AG04450 (cell line): ENCODE results near the gene PRRC2A. TPM values are rescaled to one million over a fixed set of nuclear protein-coding genes. Genes with fewer than 3 reads are reported as not detected.

Experiments
- CTCF ChIA-PET: fragments of 300-600, 350-600 bp; formaldehyde crosslinking; extraction: SDS; loops from one replicate; lab custom pipeline; 2022; ENCODE audit warnings: antibody characterized with exemption, inconsistent platforms; lab: Charles Lee
- POLR2A ChIA-PET: fragments of 350-600 bp; formaldehyde crosslinking; extraction: SDS; loops from one replicate; lab custom pipeline; 2021; ENCODE audit warnings: antibody characterized with exemption, inconsistent platforms; lab: Yijun Ruan, JAX
- DNase-seq: peaks from one replicate; pipeline ENCODE4 v3.0.0-alpha.2; 2011; ENCODE audit warnings: low read depth, low spot score
- H3K27ac ChIP-seq: one replicate; pipeline ENCODE4 v1.5.1; 2012; ENCODE audit warnings: low read depth, low read length, control low read depth
- H3K27me3 ChIP-seq: one replicate; pipeline ENCODE4 v1.6.0; 2012; ENCODE audit warnings: low read length; ENCODE audit not compliant: control insufficient read depth, insufficient read depth
- H3K4me3 ChIP-seq: 2 replicates; pipeline ENCODE4 v1.5.1; 2011; ENCODE audit warnings: mild to moderate bottlenecking, low read depth, low read length, control low read depth
- H3K9me3 ChIP-seq: 2 replicates; pipeline ENCODE4 v1.5.1; 2012; ENCODE audit warnings: low read length; ENCODE audit not compliant: control insufficient read depth, insufficient read depth
- CTCF ChIP-seq: IDR thresholded peaks from 2 replicates; pipeline ENCODE4 v1.5.1; 2011; ENCODE audit warnings: low read depth, low read length, control low read depth, inconsistent platforms
- polyA plus RNA-seq: library from polyadenylated mRNA; depleted of rRNA; stranded (reverse); fragments of >200 nt; gene quantifications from 2 replicates; pipeline ENCODE4 v1.2.3, GENCODE V29; 2011

The PRRC2A gene
- polyA plus RNA-seq, 1 experiment = 24.8 TPM

- Histone ChIP-seq H3K27me3 (no peaks in the 10 kb centered on the region), H3K4me3 (peak within 1 kb of the TSS; percentile 94), H3K9me3 (no peaks in the 10 kb centered on the region; the same call in 1 of the 2 replicates), H3K27ac (peak within 1 kb of the TSS; percentile 78)
- CTCF ChIA-PET = interaction anchor here (0.6 kb wide), 2 partner anchors 52 to 120 kb away, joined by 4 to 6 read pairs; no protein-coding TSS in a partner anchor
- POLR2A ChIA-PET = interaction anchor here (0.8 to 1.3 kb wide), 5 partner anchors 8 to 167 kb away, joined by 3 to 20 read pairs (median 7); partner anchors contain the start of genes BAG6, HSPA1A, HSPA1B and HSPA1L
- no peak for DNase-seq
- TF ChIP-seq CTCF = no peak
Observed at GRCh38 chr6:31660381-31661261, 40.1 kb downstream of the PRRC2A start, which contains the start of gene C6orf47. Gene C6orf47, minus strand, starts transcription at chr6:31660778. Its CDS starts 831 bp downstream, at chr6:31659947.

- TF ChIP-seq CTCF = no peak
- Histone ChIP-seq H3K27me3 (no peaks in the 10 kb centered on the region), H3K27ac (peak overlapping the region; percentile 78), H3K9me3 (no peaks in the 10 kb centered on the region; the same call in 1 of the 2 replicates), H3K4me3 (peak overlapping the region; percentile 94)
- POLR2A ChIA-PET = interaction anchor here (0.8 to 1.3 kb wide), 5 partner anchors 9 to 166 kb away, joined by 3 to 20 read pairs (median 7); partner anchors contain the start of genes BAG6, HSPA1A, HSPA1B and HSPA1L
- CTCF ChIA-PET = interaction anchor here (0.6 kb wide), 1 partner anchor 53 kb away, joined by 4 read pairs; no protein-coding TSS in a partner anchor
- no peak for DNase-seq
Observed at GRCh38 chr6:31661262-31662123, 41.0 kb downstream of the PRRC2A start.

GRCh38 chr6:31662124-31662723, 41.7 kb downstream of the PRRC2A start:
- DNase-seq = no peak
- ChIA-PET POLR2A (interaction anchor here (0.7 kb wide), 1 partner anchor 437 kb away, joined by 6 read pairs; no protein-coding TSS in a partner anchor), CTCF (interaction anchor here (0.6 kb wide), 1 partner anchor 201 kb away, joined by 6 read pairs; no protein-coding TSS in a partner anchor)
- no peak overlapping the region for H3K4me3 ChIP-seq
- H3K9me3 ChIP-seq = no peaks in the 10 kb centered on the region; the same call in 1 of the 2 replicates
- no peak for TF ChIP-seq CTCF
- no peaks in the 10 kb centered on the region for H3K27me3 ChIP-seq
- H3K27ac ChIP-seq = no peak overlapping the region

- peak overlapping the region; percentile 90 for H3K27ac ChIP-seq
- H3K27me3 ChIP-seq = no peaks in the 10 kb centered on the region
- no peak for TF ChIP-seq CTCF
- DNase-seq = no peak
- peak overlapping the region; percentile 98 for H3K4me3 ChIP-seq
- H3K9me3 ChIP-seq = no peaks in the 10 kb centered on the region; the same call in 1 of the 2 replicates
- ChIA-PET POLR2A (interaction anchor here (1.1 to 1.9 kb wide), 2 partner anchors 11 to 172 kb away, joined by 4 to 10 read pairs; partner anchors contain the start of gene BAG6), CTCF (interaction anchor here (0.6 to 2.1 kb wide), 5 partner anchors 11 to 200 kb away, joined by 3 to 7 read pairs (median 4); partner anchors contain the start of genes ATP6V1G2, BAG6 and LSM2)
Observed at GRCh38 chr6:31663126-31663960, 42.8 kb downstream of the PRRC2A start.
